PC-9 (cell line): Measurements from ENCODE around the gene BOK. TPM values are rescaled to one million over a fixed set of nuclear protein-coding genes. Genes with fewer than 3 reads are reported as not detected.

ENCODE experiments used
- BruUV-seq: library from RNA; stranded (reverse); fragments of 400-500 nt; replicated peaks from 2 replicates; lab custom pipeline; 2021; lab: Mats Ljungman, UMichigan
- CTCF ChIA-PET: fragments of 300-600 bp; sonication (Branson Sonifier 250); formaldehyde crosslinking; loops from one replicate; lab custom pipeline; 2022; ENCODE audit warnings: antibody characterized with exemption; lab: Charles Lee
- POLR2A ChIA-PET: fragments of 300-600 bp; sonication (Branson Sonifier 250); formaldehyde crosslinking; loops from one replicate; lab custom pipeline; 2022; ENCODE audit warnings: antibody characterized with exemption; ENCODE audit not compliant: unreplicated experiment; lab: Charles Lee
- DNase-seq, 2 experiments: peaks; one replicate each; pipeline versions ENCODE4 v3.0.0 to v3.0.0-alpha.2; 2015 to 2022; ENCODE audit warnings: mixed read lengths in 1 of 2
- H2AFZ ChIP-seq: fragments of 200-600 bp; sonication (generic); 2 replicates; pipeline ENCODE4 v1.8.1; 2017; ENCODE audit warnings: antibody characterized with exemption
- H3F3A ChIP-seq: fragments of 200-600 bp; sonication (generic); 2 replicates; pipeline ENCODE4 v1.8.1; 2017; ENCODE audit warnings: antibody characterized with exemption, mild to moderate bottlenecking, low read depth; ENCODE audit not compliant: insufficient read depth
- H3K27ac ChIP-seq: fragments of 200-600 bp; sonication (generic); 2 replicates; pipeline ENCODE4 v1.6.1; 2016; ENCODE audit warnings: mixed run types
- H3K27me3 ChIP-seq: fragments of 200-600 bp; sonication (generic); 2 replicates; pipeline ENCODE4 v1.6.1; 2016; ENCODE audit warnings: low read depth, mixed run types; ENCODE audit not compliant: insufficient read depth
- H3K36me3 ChIP-seq: fragments of 200-600 bp; sonication (generic); 2 replicates; pipeline ENCODE4 v1.6.1; 2016; ENCODE audit warnings: low read depth, mixed run types
- H3K4me1 ChIP-seq: fragments of 200-600 bp; sonication (generic); replicated peaks from 2 replicates; pipeline ENCODE4 v1.6.1; 2016; ENCODE audit warnings: mixed run types; ENCODE audit not compliant: insufficient read depth
- H3K4me2 ChIP-seq: fragments of 200-600 bp; sonication (generic); 2 replicates; pipeline ENCODE4 v1.6.1; 2017; ENCODE audit warnings: mixed run types
- H3K4me3 ChIP-seq: fragments of 200-600 bp; sonication (generic); 2 replicates; pipeline ENCODE4 v1.6.1; 2016; ENCODE audit warnings: mixed run types
- H3K79me2 ChIP-seq: fragments of 200-600 bp; sonication (generic); 2 replicates; pipeline ENCODE4 v1.6.1; 2017; ENCODE audit warnings: low read depth, mixed run types
- H3K9me2 ChIP-seq: fragments of 200-600 bp; sonication (generic); 2 replicates; pipeline ENCODE4 v1.8.1; 2017; ENCODE audit warnings: mild to moderate bottlenecking; ENCODE audit not compliant: insufficient read depth
- H3K9me3 ChIP-seq: fragments of 200-600 bp; sonication (generic); 2 replicates; pipeline ENCODE4 v1.8.1; 2016; ENCODE audit warnings: low read depth; ENCODE audit not compliant: insufficient read depth
- H4K20me1 ChIP-seq: fragments of 200-600 bp; sonication (generic); 2 replicates; pipeline ENCODE4 v1.8.1; 2017; ENCODE audit not compliant: insufficient read depth
- EZH2 ChIP-seq: fragments of 200-600 bp; sonication (generic); IDR thresholded peaks from 2 replicates; pipeline ENCODE4 v1.8.0; 2017; ENCODE audit warnings: antibody characterized with exemption, low read depth
- intact Hi-C: fragments of 100-400 bp; cut with micrococcal nuclease; formaldehyde crosslinking; loops from one replicate; pipeline ENCODE4 v1.10.0; 2022; ENCODE audit not compliant: unreplicated experiment
- total RNA-seq: library from RNA; stranded (reverse); gene quantifications from 2 replicates; pipeline ENCODE4 v1.2.3, GENCODE V29; 2021
- TF ChIP-seq, protein P1 (sequence below): fragments of 200-600 bp; sonication (generic); conservative IDR thresholded peaks from 2 replicates; pipeline ENCODE4 v1.6.1; 2017; ENCODE audit warnings: mixed run types, antibody characterized with exemption, mild to moderate bottlenecking, moderate library complexity

Gene BOK
- total RNA-seq, 1 experiment from 2014 or later = 72.8 TPM

DNA sequence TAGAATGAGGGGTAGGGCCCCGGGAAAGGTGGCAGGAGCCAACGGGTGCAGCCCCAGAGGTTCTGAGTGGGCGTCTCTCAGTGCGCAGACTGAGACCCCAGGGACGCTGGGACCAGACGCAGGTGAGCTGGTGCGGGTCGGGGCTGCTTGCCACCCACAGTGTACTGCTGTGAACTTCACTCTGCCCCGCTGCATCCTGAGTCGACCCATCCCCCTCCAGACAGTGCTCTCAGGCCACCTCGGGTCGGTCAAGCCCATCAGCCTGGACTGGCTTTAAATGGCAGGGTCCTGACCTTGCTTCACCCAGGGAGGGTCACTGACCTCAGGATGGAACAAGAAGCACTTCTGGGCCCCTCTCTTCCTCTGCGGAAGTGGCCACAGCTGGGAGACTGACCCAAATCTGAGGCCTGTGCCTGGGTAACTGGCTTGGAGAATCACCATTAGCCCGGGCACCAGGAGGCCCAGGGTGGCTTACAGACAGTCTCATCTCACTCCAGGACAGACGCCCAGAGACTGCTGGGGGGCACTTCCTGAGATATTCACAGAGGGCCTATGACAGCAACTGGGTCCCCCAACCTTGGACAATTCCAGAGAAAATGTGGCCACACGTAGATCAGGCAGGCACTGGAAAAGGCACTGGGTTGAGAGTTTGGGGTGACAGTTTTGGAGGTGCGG lies 23.7 kb upstream of the BOK start:
- H3K9me2 ChIP-seq = no peaks in the 10 kb centered on the region
- H3K4me1 ChIP-seq = no peaks in the 10 kb centered on the region
- ChIA-PET POLR2A (no interaction called here), CTCF (no interaction called here)
- no peak overlapping the region for H3K27ac ChIP-seq
- H3K4me2 ChIP-seq = no peak overlapping the region
- no peaks in the 10 kb centered on the region for H3K36me3 ChIP-seq
- no peaks in the 10 kb centered on the region for H3K9me3 ChIP-seq
- no peaks in the 10 kb centered on the region for H3F3A ChIP-seq
- no peak for DNase-seq
- H3K4me3 ChIP-seq = no peak overlapping the region
- BruUV-seq = no TSS peak
- intact Hi-C loops = no loop called here
- no peaks in the 10 kb centered on the region for H4K20me1 ChIP-seq
- TF ChIP-seq EZH2 = no peak
- TF ChIP-seq, protein P1, sequence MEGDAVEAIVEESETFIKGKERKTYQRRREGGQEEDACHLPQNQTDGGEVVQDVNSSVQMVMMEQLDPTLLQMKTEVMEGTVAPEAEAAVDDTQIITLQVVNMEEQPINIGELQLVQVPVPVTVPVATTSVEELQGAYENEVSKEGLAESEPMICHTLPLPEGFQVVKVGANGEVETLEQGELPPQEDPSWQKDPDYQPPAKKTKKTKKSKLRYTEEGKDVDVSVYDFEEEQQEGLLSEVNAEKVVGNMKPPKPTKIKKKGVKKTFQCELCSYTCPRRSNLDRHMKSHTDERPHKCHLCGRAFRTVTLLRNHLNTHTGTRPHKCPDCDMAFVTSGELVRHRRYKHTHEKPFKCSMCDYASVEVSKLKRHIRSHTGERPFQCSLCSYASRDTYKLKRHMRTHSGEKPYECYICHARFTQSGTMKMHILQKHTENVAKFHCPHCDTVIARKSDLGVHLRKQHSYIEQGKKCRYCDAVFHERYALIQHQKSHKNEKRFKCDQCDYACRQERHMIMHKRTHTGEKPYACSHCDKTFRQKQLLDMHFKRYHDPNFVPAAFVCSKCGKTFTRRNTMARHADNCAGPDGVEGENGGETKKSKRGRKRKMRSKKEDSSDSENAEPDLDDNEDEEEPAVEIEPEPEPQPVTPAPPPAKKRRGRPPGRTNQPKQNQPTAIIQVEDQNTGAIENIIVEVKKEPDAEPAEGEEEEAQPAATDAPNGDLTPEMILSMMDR = no peak
- no peak overlapping the region for H2AFZ ChIP-seq
- peaks cover 24% of the 10 kb centered on the region for H3K27me3 ChIP-seq
- H3K79me2 ChIP-seq = no peaks in the 10 kb centered on the region

GRCh38 chr2:241535871-241536655 lies 22.5 kb upstream of the BOK start:
- peaks cover 13% of the 10 kb centered on the region for H3K27me3 ChIP-seq
- no peaks in the 10 kb centered on the region for H3K79me2 ChIP-seq
- 0 out of 2 replicates have a peak, but pooled peaks cover 5% of the 10 kb centered on the region for H3F3A ChIP-seq
- H2AFZ ChIP-seq = no peak overlapping the region
- no peak overlapping the region for H3K27ac ChIP-seq
- ChIA-PET CTCF (interaction anchor here (0.6 to 0.7 kb wide), 2 partner anchors 33 to 44 kb away, joined by 4 to 7 read pairs; no protein-coding TSS in a partner anchor), POLR2A (no interaction called here)
- DNase-seq = no peak
- no peak overlapping the region for H3K4me3 ChIP-seq
- H3K9me3 ChIP-seq = no peaks in the 10 kb centered on the region
- no peaks in the 10 kb centered on the region for H4K20me1 ChIP-seq
- no peaks in the 10 kb centered on the region; the same call in 1 of the 2 replicates for H3K4me1 ChIP-seq
- H3K4me2 ChIP-seq = no peak overlapping the region
- no peaks in the 10 kb centered on the region for H3K9me2 ChIP-seq
- no peaks in the 10 kb centered on the region for H3K36me3 ChIP-seq
- no peak for TF ChIP-seq EZH2
- no TSS peak for BruUV-seq
- intact Hi-C loops = no loop called here

DNA sequence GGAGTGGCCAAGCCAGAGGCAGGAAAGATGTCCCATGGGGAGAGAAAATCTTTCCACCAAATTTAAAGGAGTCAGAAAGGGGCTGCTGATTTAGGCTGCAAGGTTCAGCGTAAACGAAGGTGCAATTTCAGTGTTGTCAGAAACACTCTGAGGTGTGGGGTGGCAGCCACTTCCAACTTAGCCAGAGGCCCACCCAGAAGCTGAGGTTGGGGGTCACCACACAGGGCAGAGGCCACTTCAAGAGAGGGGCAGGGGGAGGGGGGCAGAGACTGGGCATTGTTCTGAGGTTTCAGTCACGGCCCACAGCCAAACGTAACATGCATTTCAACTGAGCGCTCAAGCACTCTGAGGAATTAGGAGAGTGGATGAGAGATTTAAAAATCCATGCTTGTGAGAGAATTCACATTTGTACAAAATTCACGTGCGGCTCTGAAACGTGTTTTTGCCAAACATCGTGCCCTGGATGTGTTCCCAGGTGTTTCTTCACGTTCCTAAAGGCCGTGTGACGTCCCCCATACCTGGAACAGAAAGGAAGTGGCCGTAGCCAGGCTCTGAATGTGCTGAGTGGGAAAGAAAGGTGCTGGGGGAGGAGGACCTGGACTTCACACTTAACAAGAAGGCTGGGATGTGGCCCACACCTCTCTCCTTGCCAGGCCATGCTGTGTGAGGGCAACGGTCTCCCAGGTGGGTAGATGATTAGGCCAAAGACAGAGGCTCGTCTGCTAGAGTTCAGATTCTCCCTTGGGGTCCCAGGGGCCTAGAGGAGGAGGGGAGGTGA lies 19.5 kb upstream of the BOK start:
- Histone ChIP-seq H3K9me2 (no peaks in the 10 kb centered on the region), H3F3A (0 out of 2 replicates have a peak, but pooled peaks cover 5% of the 10 kb centered on the region), H3K9me3 (no peaks in the 10 kb centered on the region), H2AFZ (no peak overlapping the region), H3K4me1 (no peaks in the 10 kb centered on the region; the same call in 1 of the 2 replicates), H4K20me1 (no peaks in the 10 kb centered on the region), H3K4me2 (no peak overlapping the region), H3K4me3 (no peak overlapping the region), H3K36me3 (no peaks in the 10 kb centered on the region), H3K79me2 (no peaks in the 10 kb centered on the region), H3K27me3 (no peaks in the 10 kb centered on the region), H3K27ac (no peak overlapping the region)
- no TSS peak for BruUV-seq
- TF ChIP-seq, protein P1 = no peak
- TF ChIP-seq EZH2 = no peak
- intact Hi-C loops = no loop called here
- DNase-seq = no peak
- CTCF ChIA-PET = no interaction called here
- POLR2A ChIA-PET = no interaction called here
